ENCODE measurements around the gene ZBTB16. TPM values are rescaled to one million over a fixed set of nuclear protein-coding genes. Genes with fewer than 3 reads are reported as not detected.

ZBTB16 gene
- total RNA-seq, 4 donors from 2014 or later: 10.4 to 137 (median 18.8) TPM

GRCh38 chr11:114075891-114076441 is 16.5 kb downstream of the ZBTB16 start:
- H3K36me3 ChIP-seq: peaks cover 0 to 78% (median 0%) of the 10 kb centered on the region in 3 donors
- H3K4me3 ChIP-seq: peak overlapping the region in 3 of 4 donors; percentile 13 to 24 (median 21)

GRCh38 chr11:114076921-114077331 is 17.4 kb downstream of the ZBTB16 start:
- Histone ChIP-seq H3K36me3 (peaks cover 0 to 71% (median 0%) of the 10 kb centered on the region in 3 donors), H3K4me1 (peaks cover 30 to 98% (median 63%) of the 10 kb centered on the region in 3 donors), H3K9me3 (no peaks in the 10 kb centered on the region), H3K27ac (peak overlapping the region in 2 of 4 donors; percentile 4 to 67), H3K27me3 (peaks cover 0 to 5% (median 0%) of the 10 kb centered on the region in 4 donors), H3K4me3 (peak overlapping the region in 2 of 4 donors; percentile 21 to 24)
- TF ChIP-seq POLR2A (IDR thresholded peaks at IDR 0.05): no peak
- no peak for TF ChIP-seq CTCF (IDR thresholded peaks at IDR 0.05)
- intact Hi-C loops (cut with DNase I): no loop called here
- DNase-seq: no peak
- WGBS, 2 donors: 40 to 62% methylated on average over 3 of the region's 3 CpGs

More at GRCh38 chr11:114075891-114076441, 16.5 kb downstream of the ZBTB16 start:
- intact Hi-C loops (cut with DNase I): no loop called here
- no peak for DNase-seq
- Histone ChIP-seq H3K4me1 (peaks cover 25 to 95% (median 61%) of the 10 kb centered on the region in 3 donors), H3K27ac (peak overlapping the region in 3 of 4 donors; percentile 11 to 67 (median 51)), H3K27me3 (peaks cover 0 to 5% (median 0%) of the 10 kb centered on the region in 4 donors), H3K9me3 (no peaks in the 10 kb centered on the region)
- WGBS, 2 donors: 46 to 49% methylated on average over 17 of the region's 18 CpGs
- no peak for TF ChIP-seq POLR2A (IDR thresholded peaks at IDR 0.05)
- peak in 5 of 6 experiments; percentile 43 to 68 (median 57) for TF ChIP-seq CTCF (IDR thresholded peaks at IDR 0.05)

- DNase-seq: no peak
- Histone ChIP-seq H3K4me3 (peak overlapping the region in 2 of 4 donors; percentile 8 to 24), H3K27ac (peak overlapping the region in 3 of 4 donors; percentile 64 to 72 (median 67)), H3K9me3 (no peaks in the 10 kb centered on the region), H3K27me3 (peaks cover 0 to 5% (median 0%) of the 10 kb centered on the region in 4 donors), H3K36me3 (peaks cover 0 to 72% (median 0%) of the 10 kb centered on the region in 3 donors), H3K4me1 (peaks cover 30 to 98% (median 65%) of the 10 kb centered on the region in 3 donors)
- intact Hi-C loops (cut with DNase I): no loop called here
- TF ChIP-seq CTCF (IDR thresholded peaks at IDR 0.05) (no peak), POLR2A (IDR thresholded peaks at IDR 0.05) (no peak)
- WGBS, 2 donors: 55 to 66% methylated on average over 8 to 9 of the region's 9 CpGs
Measured at GRCh38 chr11:114077482-114078305, 18.2 kb downstream of the ZBTB16 start.

- H3K4me1 ChIP-seq: peaks cover 27 to 100% (median 69%) of the 10 kb centered on the region in 3 donors
- H3K27me3 ChIP-seq: peaks cover 0 to 5% (median 0%) of the 10 kb centered on the region in 4 donors
- no peak for TF ChIP-seq POLR2A (IDR thresholded peaks at IDR 0.05)
- TF ChIP-seq CTCF (IDR thresholded peaks at IDR 0.05): no peak
- intact Hi-C loops (cut with DNase I): no loop called here
- no peaks in the 10 kb centered on the region for H3K9me3 ChIP-seq
- H3K4me3 ChIP-seq: peak overlapping the region in 1 of 4 donors; percentile 24
- peaks cover 0 to 77% (median 0%) of the 10 kb centered on the region in 3 donors for H3K36me3 ChIP-seq
- DNase-seq: no peak
- 89 to 98% methylated on average over 3 to 4 of the region's 4 CpGs for WGBS, 2 donors
- H3K27ac ChIP-seq: peak overlapping the region; percentile 50 to 72 (median 66)
Measured at GRCh38 chr11:114078423-114078822, 18.9 kb downstream of the ZBTB16 start.

Data from esophagus squamous epithelium (tissue), 5 donors.